NCI-H460 (cell line): ENCODE results near the gene MASP1. TPM values are rescaled to one million over a fixed set of nuclear protein-coding genes. Genes with fewer than 3 reads are reported as not detected.
A peak's percentile ranks its signal among the peaks of the same experiment; 100 is the strongest.

ENCODE experiments used
- DNase-seq: peaks from one replicate; pipeline ENCODE4 v3.0.0-alpha.2; 2016; ENCODE audit warnings: low read depth; ENCODE audit errors: extremely low read depth
- polyA plus RNA-seq: library from polyadenylated mRNA; depleted of rRNA; stranded (reverse); fragments of >200 nt; gene quantifications from 2 replicates; pipeline ENCODE4 v1.2.3, GENCODE V29; 2014; cell fraction: nucleus; rRNA removed
- total RNA-seq: library from RNA; depleted of rRNA; stranded (reverse); fragments of >200 nt; shearing (Covaris generic); gene quantifications from 2 replicates; pipeline ENCODE4 v1.2.3, GENCODE V29; 2014; rRNA removed

MASP1 gene
- total RNA-seq: 0.02 TPM in 1 of 2 replicates, not detected in the other
- not detected in 2 replicates for polyA plus RNA-seq

DNA sequence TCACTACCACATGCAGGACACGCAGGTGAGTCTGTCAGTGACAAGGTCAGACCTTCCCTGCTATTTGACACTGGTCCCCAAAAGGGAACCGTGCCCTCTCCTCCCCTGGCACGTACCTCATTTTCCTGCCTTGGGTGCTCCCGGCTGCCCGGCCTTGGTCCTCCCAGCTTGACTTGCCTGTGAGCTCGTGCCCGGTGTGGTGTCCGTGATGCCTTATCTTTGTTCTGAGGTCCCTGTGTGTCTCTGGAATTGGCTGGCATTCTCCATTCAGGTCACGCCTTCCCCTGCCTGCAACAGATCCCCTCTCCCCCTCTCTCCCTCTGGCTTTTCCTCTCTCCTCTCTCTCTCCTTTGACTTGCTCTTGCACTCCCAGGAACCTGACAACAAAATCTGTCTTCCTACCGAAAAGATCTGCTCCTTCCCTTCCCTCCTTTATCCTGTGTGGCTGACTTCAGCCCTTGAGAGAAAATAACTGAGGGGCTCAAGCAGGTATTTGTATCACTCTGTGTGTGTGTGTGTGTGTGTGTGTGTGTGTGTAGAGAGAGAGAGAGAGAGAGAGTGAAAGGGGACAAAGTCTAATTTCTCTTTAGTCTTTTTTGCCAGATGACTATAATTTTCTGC lies at the start of gene MASP1:
Gene MASP1 (minus strand): TSS at position 226 of the 621 bp plus-strand sequence. CDS start 105 bp downstream, at position 121.
- no peak for DNase-seq

DNA sequence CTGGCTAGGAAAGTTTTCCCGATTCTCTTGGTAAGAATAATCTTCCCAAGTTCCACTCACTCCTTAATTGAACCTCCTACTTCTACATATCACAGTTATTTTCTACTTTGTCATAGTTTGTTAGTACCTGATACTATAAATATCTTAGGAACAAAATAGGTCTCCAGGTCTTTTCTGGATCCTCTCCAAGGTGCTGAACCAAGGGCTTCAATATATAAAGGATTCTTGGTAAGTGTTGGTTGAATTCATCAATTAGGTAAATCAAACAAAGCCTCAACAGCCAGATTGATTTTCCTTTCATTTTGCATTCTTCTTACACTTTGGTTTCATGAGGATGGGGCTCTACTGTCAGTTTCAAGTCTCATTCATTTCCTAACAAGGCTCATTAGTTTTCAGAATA lies 49.0 kb upstream of the MASP1 start:
- no peak for DNase-seq

GRCh38 chr3:187336322-187336721 lies 44.8 kb upstream of the MASP1 start:
- DNase-seq: no peak

DNA sequence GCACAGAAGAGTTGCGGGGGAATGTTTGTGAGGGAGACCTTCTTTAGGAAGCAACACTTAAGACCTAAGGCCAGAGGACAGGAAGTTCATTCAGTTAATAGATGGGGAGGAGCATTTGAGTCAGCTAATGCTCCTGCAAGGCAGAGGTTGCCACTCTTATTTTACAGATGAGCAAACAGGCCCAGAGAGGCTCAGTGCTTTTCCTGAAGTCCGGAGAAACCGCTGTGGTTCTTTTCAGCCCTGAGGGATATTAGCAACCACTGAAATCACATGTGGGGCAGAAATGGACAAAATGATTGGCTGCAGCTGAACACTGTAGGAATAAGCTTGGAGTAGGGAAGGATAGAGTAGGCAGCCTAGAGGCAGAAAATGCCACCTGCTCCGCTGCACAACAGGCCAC lies 43.4 kb upstream of the MASP1 start:
- no peak for DNase-seq

DNA sequence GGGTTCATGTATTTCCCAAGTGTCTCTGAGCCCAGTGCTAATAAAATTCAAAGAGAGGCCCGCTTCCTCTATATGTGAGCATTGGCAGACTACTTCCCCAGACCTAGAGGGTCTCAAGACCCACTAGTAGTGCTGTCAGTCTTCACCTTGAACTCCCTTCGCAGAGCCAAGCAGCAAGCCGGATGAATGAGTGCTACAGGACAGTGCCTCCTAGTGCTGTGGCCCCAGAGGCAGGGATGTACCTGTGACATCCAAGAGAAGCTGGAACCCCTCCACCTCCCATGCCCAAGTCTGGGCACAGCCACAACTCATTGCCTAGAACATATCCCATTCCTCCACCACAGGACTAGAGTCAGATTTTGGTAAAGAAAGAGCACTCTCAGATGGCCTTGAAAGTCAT lies 37.2 kb upstream of the MASP1 start:
- DNase-seq: no peak

DNA sequence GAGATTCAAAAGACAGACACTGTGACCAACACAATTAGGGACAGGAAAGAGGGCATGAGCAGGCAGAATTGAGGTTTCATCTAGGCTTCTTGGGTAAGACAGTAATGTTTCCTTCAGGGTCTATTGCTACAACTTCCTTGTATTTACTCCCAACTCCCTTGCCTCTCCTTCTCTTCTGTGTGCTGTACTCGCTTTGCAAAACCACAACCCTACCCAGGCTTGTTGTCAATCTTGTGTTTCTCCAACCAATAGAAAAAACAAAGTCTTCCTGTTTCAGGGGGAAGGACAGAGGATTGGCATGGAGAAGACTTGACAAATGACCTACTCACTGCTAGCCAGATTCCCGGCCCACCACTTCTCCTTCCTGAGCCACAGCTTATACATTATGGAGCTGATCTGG lies 36.3 kb upstream of the MASP1 start:
- no peak for DNase-seq

DNA sequence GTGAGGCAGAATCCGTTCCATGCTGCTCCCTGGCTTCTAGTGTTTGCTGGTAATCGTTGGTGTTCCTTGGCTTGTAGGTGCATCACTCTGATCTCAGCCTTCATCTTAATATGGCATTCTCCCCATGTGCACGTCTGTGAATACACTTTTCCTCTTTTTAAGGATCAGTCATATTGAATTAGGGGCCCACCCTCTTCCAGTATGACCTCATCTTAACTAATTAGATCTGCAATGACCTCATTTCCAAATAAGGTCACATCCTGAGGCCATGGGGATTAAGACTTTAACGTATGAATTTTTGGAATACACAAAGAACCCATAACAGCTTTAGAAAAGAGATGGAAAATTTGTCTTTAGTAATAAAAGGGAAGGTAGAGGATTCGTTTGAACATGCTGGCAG lies 34.1 kb upstream of the MASP1 start:
- DNase-seq: no peak

- DNase-seq: no peak
These were observed 31.6 kb upstream of the MASP1 start for GRCh38 chr3:187323091-187323490.

GRCh38 chr3:187322291-187322690 lies 30.8 kb upstream of the MASP1 start:
- no peak for DNase-seq

- DNase-seq: no peak
These were observed 30.2 kb upstream of the MASP1 start for GRCh38 chr3:187321766-187322165.

DNA sequence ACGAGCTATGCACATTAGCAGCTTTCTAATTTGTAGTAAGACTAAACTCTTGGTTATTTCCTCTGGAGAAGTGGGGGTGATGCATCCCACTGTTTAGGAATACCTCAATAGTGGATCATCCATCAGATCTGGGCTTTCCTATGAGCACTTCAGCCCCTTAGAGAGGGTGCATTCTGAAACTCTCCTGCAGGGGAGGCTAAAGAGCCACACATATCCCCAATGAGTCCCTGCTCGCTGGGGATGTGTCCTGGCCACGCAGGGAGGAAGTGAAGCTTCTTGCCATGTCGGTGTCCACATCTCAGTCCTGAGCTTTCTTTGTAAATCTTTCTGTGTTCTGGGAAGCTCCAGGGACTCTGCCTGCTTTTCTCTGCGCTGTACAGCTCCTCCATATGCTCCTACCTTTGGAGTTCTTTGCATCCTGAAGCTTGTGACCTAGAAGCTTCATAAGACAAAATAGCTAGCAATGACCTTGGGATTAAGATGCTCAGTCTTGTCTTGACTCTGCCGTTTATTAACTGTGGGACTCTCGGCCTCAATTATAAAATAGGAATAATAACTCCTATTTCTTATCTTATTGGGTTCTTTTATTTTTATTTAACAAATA lies 28.3 kb upstream of the MASP1 start:
- peak; percentile 49 for DNase-seq

GRCh38 chr3:187318819-187319616 lies 27.5 kb upstream of the MASP1 start:
- DNase-seq: peak; percentile 36

DNA sequence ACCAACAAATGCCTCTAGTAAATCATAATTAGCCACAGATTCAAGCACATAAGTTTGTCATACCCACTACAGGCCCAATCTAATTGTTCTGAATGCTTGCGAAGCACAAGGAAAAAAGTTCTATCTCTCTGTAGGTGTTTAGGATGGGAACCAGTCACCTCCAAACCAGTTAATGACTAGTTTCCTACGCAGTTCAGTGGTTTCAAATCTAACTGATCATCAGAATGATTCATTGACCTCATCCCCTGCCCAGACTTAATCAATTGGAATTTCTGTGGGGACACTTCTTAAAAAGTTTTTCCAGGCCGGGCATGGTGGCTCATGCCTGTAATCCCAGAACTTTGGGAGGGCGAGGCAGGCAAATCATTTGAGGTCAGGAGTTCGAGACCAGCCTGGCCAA lies 24.3 kb upstream of the MASP1 start:
- no peak for DNase-seq

GRCh38 chr3:187314176-187314575 lies 22.6 kb upstream of the MASP1 start:
- DNase-seq: no peak

GRCh38 chr3:187310954-187311470 lies 19.5 kb upstream of the MASP1 start:
- DNase-seq: no peak

DNA sequence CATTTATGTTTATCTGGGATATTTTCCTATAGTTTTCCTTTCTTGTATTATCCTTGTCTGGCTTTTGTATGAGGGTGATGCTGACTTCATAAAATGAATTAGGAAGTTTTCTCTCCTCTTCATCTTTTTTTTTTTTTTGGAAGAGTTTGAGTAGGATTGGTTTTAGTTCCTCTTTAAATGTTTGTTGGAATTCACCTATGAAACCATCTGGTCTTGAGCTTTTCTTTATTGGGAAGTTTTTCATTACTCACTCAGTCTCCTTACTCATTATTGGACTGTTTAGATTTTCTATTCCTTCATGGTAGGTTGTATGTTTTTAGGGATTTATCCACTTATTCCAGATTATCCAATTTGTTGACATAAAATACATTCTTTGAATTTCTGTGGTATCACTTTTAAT lies 18.7 kb upstream of the MASP1 start:
- DNase-seq: no peak

DNA sequence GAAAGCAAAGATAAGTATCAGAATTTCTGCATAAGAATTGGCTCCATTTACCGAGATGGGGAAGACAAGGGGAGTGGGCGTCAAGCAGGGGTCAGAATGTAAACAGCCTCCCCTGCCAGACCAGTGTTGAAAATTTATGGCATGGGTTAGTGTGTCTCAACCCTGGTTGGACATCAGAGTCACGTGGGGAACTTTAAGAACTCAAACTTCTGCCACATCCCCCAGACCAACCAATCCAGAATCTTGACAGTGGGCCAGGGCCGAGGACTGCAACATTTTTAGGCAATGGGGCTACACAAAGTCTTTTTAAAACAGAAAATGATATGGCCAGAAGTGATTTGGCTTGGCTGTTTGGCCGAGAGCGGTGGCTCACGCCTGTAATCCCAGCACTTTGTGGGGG lies 14.3 kb upstream of the MASP1 start:
- no peak for DNase-seq

DNA sequence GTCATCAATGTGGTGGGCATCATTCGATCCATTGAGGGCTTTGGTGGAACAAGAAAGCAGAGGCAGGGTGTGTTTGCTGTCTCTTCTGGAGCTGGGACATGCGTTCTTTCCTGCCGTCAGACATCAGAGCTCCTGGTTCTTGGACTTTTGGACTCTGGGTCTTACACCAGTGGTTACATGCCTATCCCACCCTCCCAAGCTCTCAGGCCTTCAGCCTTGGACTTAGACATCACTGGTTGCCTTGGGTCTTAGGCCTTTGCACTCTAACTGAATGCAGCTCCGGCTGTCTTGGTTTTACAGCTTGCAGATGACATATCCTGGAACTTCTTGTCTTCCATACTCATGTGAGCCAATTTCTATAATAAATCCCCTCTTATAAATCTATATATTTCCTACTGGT lies 8.1 kb upstream of the MASP1 start:
- DNase-seq: no peak

- no peak for DNase-seq
These were observed 5.4 kb upstream of the MASP1 start for GRCh38 chr3:187296911-187297310.

DNA sequence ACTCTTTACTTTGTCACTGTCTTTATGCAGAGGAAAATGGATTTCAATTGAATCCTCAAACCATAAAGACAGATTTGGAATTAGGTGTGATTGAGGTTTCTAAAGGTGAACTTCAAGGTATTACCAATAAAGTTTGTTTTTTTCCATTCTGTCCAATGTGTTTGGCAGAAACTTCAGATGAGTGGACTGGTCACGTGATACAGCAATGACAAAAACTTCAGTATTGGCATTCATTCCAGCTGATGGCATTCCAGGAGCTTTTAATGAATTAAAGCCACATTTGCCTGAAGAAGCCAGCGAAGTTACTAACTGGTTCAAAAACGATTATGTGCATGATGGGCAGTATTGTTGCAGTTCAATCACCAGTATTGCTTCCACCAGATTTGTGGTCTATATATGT lies 4.5 kb upstream of the MASP1 start:
- no peak for DNase-seq

- no peak for DNase-seq
These were observed 3.9 kb upstream of the MASP1 start for GRCh38 chr3:187295316-187296034.
